ENCODE data around the gene HAAO. TPM values are rescaled to one million over a fixed set of nuclear protein-coding genes. Genes with fewer than 3 reads are reported as not detected.

Gene HAAO
- total and polyA plus RNA-seq, 2 experiments from 2014 or later: 0.30 to 0.43 TPM

GRCh38 chr2:42754776-42755140 is 37.6 kb downstream of the HAAO start:
- H3K27me3 ChIP-seq: no peaks in the 10 kb centered on the region
- no peaks in the 10 kb centered on the region for H3K9me3 ChIP-seq (ENCODE audit: low read depth)
- H3K4me3 ChIP-seq: no peak overlapping the region
- no peak overlapping the region for H3K27ac ChIP-seq
- H3K36me3 ChIP-seq: no peaks in the 10 kb centered on the region
- no peak for DNase-seq (ENCODE audit: low read depth in 1 of 2, low spot score in 1 of 2)
- H3K4me1 ChIP-seq (ENCODE audit: low read depth): peaks cover 9% of the 10 kb centered on the region
- TF ChIP-seq CTCF (IDR thresholded peaks at IDR 0.05; ENCODE audit: low read depth, low read length): no peak

- H3K36me3 ChIP-seq: no peaks in the 10 kb centered on the region
- no peak overlapping the region for H3K27ac ChIP-seq
- TF ChIP-seq CTCF (IDR thresholded peaks at IDR 0.05; ENCODE audit: low read depth, low read length): no peak
- H3K4me3 ChIP-seq: no peak overlapping the region
- peak in 1 of 2 donors; percentile 29 for DNase-seq (ENCODE audit: low read depth in 1 of 2, low spot score in 1 of 2)
- H3K4me1 ChIP-seq (ENCODE audit: low read depth): peaks cover 9% of the 10 kb centered on the region
- no peaks in the 10 kb centered on the region for H3K27me3 ChIP-seq
- H3K9me3 ChIP-seq (ENCODE audit: low read depth): no peaks in the 10 kb centered on the region
These were observed 38.2 kb downstream of the HAAO start for GRCh38 chr2:42754021-42754775.

GRCh38 chr2:42752816-42753813 is 39.3 kb downstream of the HAAO start:
- DNase-seq (ENCODE audit: low read depth in 1 of 2, low spot score in 1 of 2): no peak
- peaks cover 9% of the 10 kb centered on the region for H3K4me1 ChIP-seq (ENCODE audit: low read depth)
- H3K36me3 ChIP-seq: no peaks in the 10 kb centered on the region
- no peak overlapping the region for H3K27ac ChIP-seq
- H3K4me3 ChIP-seq: no peak overlapping the region
- no peaks in the 10 kb centered on the region for H3K9me3 ChIP-seq (ENCODE audit: low read depth)
- no peaks in the 10 kb centered on the region for H3K27me3 ChIP-seq
- TF ChIP-seq CTCF (IDR thresholded peaks at IDR 0.05; ENCODE audit: low read depth, low read length): no peak

GRCh38 chr2:42752314-42752713 is 40.1 kb downstream of the HAAO start:
- Histone ChIP-seq H3K4me3 (no peak overlapping the region), H3K36me3 (no peaks in the 10 kb centered on the region), H3K9me3 (ENCODE audit: low read depth) (no peaks in the 10 kb centered on the region), H3K27ac (no peak overlapping the region), H3K27me3 (no peaks in the 10 kb centered on the region), H3K4me1 (ENCODE audit: low read depth) (peaks cover 9% of the 10 kb centered on the region)
- no peak for TF ChIP-seq CTCF (IDR thresholded peaks at IDR 0.05; ENCODE audit: low read depth, low read length)
- no peak for DNase-seq (ENCODE audit: low read depth in 1 of 2, low spot score in 1 of 2)

GRCh38 chr2:42748840-42749239 is 43.5 kb downstream of the HAAO start:
- Histone ChIP-seq H3K27me3 (no peaks in the 10 kb centered on the region), H3K4me3 (no peak overlapping the region), H3K36me3 (no peaks in the 10 kb centered on the region), H3K4me1 (ENCODE audit: low read depth) (peaks cover 9% of the 10 kb centered on the region), H3K27ac (no peak overlapping the region), H3K9me3 (ENCODE audit: low read depth) (no peaks in the 10 kb centered on the region)
- no peak for DNase-seq (ENCODE audit: low read depth in 1 of 2, low spot score in 1 of 2)
- no peak for TF ChIP-seq CTCF (IDR thresholded peaks at IDR 0.05; ENCODE audit: low read depth, low read length)
